CD4-positive, CD25-positive, alpha-beta regulatory T cell (primary cell): Measurements from ENCODE around the gene GNMT. TPM values are rescaled to one million over a fixed set of nuclear protein-coding genes. Genes with fewer than 3 reads are reported as not detected.
"Not testable (repeated sequence)": the region's sequence is repeated elsewhere in the genome, so short reads cannot be mapped to it uniquely, and the experiment has no call there.

Experiments
- ATAC-seq, 2 donors: fragments of 150-1000 bp; cut with Tn5 transposase; one replicate each; pipeline ENCODE4 v1.10.0; 2021; ENCODE audit warnings: low read depth in 2 of 2, moderate number of reproducible peaks in 2 of 2, moderate library complexity in 1 of 2
- DNase-seq, 3 donors: peaks; one replicate each; pipeline versions ENCODE4 v3.0.0 to v3.0.0-alpha.2; 2012 to 2022; ENCODE audit warnings: mixed read lengths in 1 of 3
- H3K27ac ChIP-seq: one replicate; pipeline ENCODE4 v1.7.0; 2013; ENCODE audit warnings: mild to moderate bottlenecking, low read length; ENCODE audit not compliant: insufficient read depth, poor library complexity, severe bottlenecking
- H3K27me3 ChIP-seq: one replicate; pipeline ENCODE4 v1.7.0; 2013; ENCODE audit warnings: low read length; ENCODE audit not compliant: control insufficient read depth, insufficient read depth
- H3K36me3 ChIP-seq: one replicate; pipeline ENCODE4 v1.7.0; 2013; ENCODE audit warnings: mild to moderate bottlenecking, low read length, moderate library complexity; ENCODE audit not compliant: control insufficient read depth, insufficient read depth
- H3K4me1 ChIP-seq: 2 replicates; pipeline ENCODE4 v1.7.0; 2013; ENCODE audit warnings: mild to moderate bottlenecking, low read length; ENCODE audit not compliant: insufficient read depth, control insufficient read depth, poor library complexity, severe bottlenecking
- H3K4me3 ChIP-seq: one replicate; pipeline ENCODE4 v1.7.0; 2013; ENCODE audit warnings: low read depth, mild to moderate bottlenecking, low read length, moderate library complexity
- H3K9me3 ChIP-seq, 2 experiments: 1 replicate in 1 of 2; 2 replicates in 1 of 2; pipeline ENCODE4 v1.7.0; 2013; ENCODE audit warnings: low read length in 2 of 2, mild to moderate bottlenecking in 1 of 2, moderate library complexity in 1 of 2; ENCODE audit not compliant: control insufficient read depth in 2 of 2
- H3K27ac Mint-ChIP-seq, 3 donors: one replicate each; pipeline ENCODE4 v1.8.0; 2020 to 2022; ENCODE audit warnings: mild to moderate bottlenecking in 3 of 3, mixed read lengths in 3 of 3, moderate library complexity in 2 of 3
- H3K27me3 Mint-ChIP-seq: one replicate; pipeline ENCODE4 v1.8.0; 2022; ENCODE audit warnings: mild to moderate bottlenecking, mixed read lengths
- H3K36me3 Mint-ChIP-seq: one replicate; pipeline ENCODE4 v1.8.0; 2020; ENCODE audit warnings: mixed read lengths
- H3K4me1 Mint-ChIP-seq, 4 donors: one replicate each; pipeline ENCODE4 v1.8.0; 2020 to 2022; ENCODE audit warnings: mixed read lengths in 4 of 4, mild to moderate bottlenecking in 1 of 4
- H3K4me3 Mint-ChIP-seq, 4 donors: one replicate each; pipeline ENCODE4 v1.8.0; 2020 to 2022; ENCODE audit warnings: mild to moderate bottlenecking in 4 of 4, mixed read lengths in 4 of 4, moderate library complexity in 3 of 4
- H3K9me3 Mint-ChIP-seq, 7 donors: one replicate each; pipeline ENCODE4 v1.8.0; 2020 to 2022; ENCODE audit warnings: mixed read lengths in 7 of 7, mild to moderate bottlenecking in 3 of 7, moderate library complexity in 2 of 7
- polyA plus RNA-seq, 4 donors: library from polyadenylated mRNA; unstranded; fragments of 300-500 nt; fragmentation: Illumina TruSeq; gene quantifications; one replicate each; pipeline ENCODE4 v1.2.3, GENCODE V29; 2021
- total RNA-seq: library from RNA; stranded (reverse); gene quantifications from one replicate; pipeline ENCODE4 v1.2.3, GENCODE V29; 2022

GNMT gene
- total and polyA plus RNA-seq, 5 donors from 2014 or later = 0.22 to 0.99 TPM; not detected in 3

DNA sequence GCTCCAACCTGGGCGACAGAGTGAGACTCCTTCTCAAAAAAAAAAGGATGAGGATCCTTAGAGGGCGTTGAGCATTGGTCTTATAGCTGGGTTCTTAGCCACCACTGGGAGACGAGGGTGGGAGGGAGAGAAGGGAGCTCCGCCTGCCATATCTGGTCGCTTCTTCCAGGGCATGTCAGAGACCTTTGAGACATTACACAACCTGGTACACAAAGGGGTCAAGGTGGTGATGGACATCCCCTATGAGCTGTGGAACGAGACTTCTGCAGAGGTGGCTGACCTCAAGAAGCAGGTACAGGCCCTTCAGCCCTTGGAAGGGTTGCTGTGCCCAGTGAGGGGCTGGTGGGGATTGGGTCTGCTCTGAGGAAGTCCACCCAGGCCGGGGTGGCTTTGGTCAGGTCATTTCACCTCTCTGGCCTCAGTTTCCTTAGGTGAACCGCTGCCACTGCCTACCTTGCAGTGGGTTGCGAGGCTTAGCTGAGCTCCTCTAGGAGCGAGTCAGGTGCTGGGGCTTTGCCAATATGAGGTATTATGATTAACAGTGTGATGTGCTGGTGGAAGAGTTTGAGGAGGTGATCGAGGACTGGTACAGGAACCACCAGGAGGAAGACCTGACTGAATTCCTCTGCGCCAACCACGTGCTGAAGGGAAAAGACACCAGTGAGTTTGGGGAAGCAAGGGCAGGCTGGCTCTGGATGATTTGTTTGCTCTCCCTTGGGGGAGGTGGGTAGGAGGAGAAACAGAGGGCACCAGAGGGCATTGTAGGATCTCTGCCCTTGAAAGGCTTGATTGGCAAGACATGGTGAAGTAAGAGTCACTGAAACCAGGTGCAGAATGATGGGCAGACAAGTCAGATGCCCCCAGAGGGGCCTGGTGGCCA lies 22.8 kb upstream of the GNMT start:
- Mint-ChIP-seq H3K27ac (peak overlapping the region; percentile 76 to 82 (median 82)), H3K27me3 (no peaks in the 10 kb centered on the region), H3K9me3 (no peaks in the 10 kb centered on the region), H3K4me1 (peaks cover 12 to 29% (median 18%) of the 10 kb centered on the region in 4 donors), H3K4me3 (no peak overlapping the region), H3K36me3 (peaks cover 35% of the 10 kb centered on the region)
- Histone ChIP-seq H3K27ac (no peak overlapping the region), H3K4me3 (no peak overlapping the region), H3K4me1 (peaks cover 14% of the 10 kb centered on the region), H3K27me3 (no peaks in the 10 kb centered on the region), H3K9me3 (no peaks in the 10 kb centered on the region), H3K36me3 (peaks cover 79% of the 10 kb centered on the region)
- DNase-seq (no peak), ATAC-seq (no peak)

DNA sequence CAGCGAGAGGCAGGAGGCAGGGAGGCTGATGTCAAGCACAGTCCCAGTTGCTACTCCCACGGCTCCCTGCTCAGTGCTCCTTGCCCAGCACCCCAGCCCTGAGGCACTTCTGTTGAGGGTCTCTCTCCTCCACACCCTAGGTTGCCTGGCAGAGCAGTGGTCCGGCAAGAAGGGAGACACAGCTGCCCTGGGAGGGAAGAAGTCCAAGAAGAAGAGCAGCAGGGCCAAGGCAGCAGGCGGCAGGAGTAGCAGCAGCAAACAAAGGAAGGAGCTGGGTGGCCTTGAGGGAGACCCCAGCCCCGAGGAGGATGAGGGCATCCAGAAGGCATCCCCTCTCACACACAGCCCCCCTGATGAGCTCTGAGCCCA lies 22.1 kb upstream of the GNMT start:
- Mint-ChIP-seq H3K36me3 (peaks cover 29% of the 10 kb centered on the region), H3K4me3 (no peak overlapping the region), H3K9me3 (no peaks in the 10 kb centered on the region), H3K27ac (peak overlapping the region in 2 of 3 donors; percentile 76 to 82), H3K27me3 (no peaks in the 10 kb centered on the region), H3K4me1 (peaks cover 7 to 22% (median 12%) of the 10 kb centered on the region in 4 donors)
- Histone ChIP-seq H3K36me3 (peaks cover 75% of the 10 kb centered on the region), H3K4me3 (no peak overlapping the region), H3K9me3 (no peaks in the 10 kb centered on the region), H3K27me3 (no peaks in the 10 kb centered on the region), H3K4me1 (peaks cover 8% of the 10 kb centered on the region), H3K27ac (no peak overlapping the region)
- ATAC-seq (no peak), DNase-seq (no peak)

DNA sequence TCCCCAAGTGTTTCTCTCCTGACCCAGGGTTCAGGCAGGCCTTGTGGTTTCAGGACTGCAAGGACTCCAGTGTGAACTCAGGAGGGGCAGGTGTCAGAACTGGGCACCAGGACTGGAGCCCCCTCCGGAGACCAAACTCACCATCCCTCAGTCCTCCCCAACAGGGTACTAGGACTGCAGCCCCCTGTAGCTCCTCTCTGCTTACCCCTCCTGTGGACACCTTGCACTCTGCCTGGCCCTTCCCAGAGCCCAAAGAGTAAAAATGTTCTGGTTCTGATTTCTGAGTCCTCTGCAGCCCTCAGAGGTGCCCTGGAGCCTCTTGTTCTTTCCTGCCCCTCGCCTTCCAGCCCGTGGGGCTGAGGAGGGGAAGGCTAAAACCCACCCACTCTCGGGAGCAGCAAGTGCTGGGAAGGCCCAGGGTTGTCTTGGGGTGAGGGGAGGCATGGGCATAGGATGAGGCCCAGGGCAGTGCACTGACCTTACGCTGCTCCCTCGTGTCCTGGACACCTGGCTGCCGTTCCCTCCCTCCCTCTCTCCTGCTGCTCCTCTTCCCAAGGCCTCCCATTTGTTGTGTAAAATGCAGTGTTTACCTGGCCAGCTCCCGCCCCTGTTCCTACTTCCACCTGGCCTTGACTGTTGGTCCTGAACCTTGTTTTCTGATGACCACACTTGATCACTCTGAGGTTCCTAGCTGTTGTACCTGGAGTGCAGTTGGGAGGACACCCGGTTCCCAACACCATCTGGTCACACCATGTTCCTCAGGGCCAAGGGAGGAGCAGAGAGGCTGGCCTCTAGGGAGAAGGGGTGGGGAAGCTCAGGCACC lies 21.4 kb upstream of the GNMT start:
- H3K4me1 Mint-ChIP-seq = peaks cover 5 to 16% (median 10%) of the 10 kb centered on the region in 4 donors
- Histone ChIP-seq H3K27ac (no peak overlapping the region), H3K9me3 (no peaks in the 10 kb centered on the region), H3K4me1 (peaks cover under 1% of the 10 kb centered on the region), H3K27me3 (no peaks in the 10 kb centered on the region), H3K36me3 (peaks cover 75% of the 10 kb centered on the region), H3K4me3 (no peak overlapping the region)
- DNase-seq (no peak), ATAC-seq (peak in 1 of 2 donors; percentile 22)
- H3K36me3 Mint-ChIP-seq = peaks cover 25% of the 10 kb centered on the region
- H3K9me3 Mint-ChIP-seq = no peaks in the 10 kb centered on the region
- H3K27me3 Mint-ChIP-seq = no peaks in the 10 kb centered on the region
- peak overlapping the region in 2 of 3 donors; percentile 46 to 83 for H3K27ac Mint-ChIP-seq
- no peak overlapping the region for H3K4me3 Mint-ChIP-seq

DNA sequence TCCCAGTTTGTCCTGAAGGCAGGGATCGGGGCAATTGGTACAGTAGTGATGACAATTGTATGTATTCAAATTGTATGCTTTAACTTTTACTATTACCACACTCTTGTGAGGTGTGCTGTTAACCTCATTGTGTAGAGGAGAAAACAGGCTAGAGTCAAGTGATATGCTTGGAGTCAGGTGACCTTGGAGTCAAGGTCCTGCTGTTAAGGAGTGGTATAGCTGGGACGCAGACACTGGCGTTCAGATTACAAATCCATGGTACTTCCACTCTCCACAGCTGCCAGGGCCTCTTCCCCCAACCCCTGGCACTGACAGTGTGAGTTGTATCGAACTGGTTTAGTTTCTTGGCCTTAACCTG lies 20.8 kb upstream of the GNMT start:
- H3K36me3 ChIP-seq = peaks cover 74% of the 10 kb centered on the region
- H3K4me3 Mint-ChIP-seq = no peak overlapping the region
- H3K27me3 Mint-ChIP-seq = no peaks in the 10 kb centered on the region
- no peak for ATAC-seq
- H3K9me3 ChIP-seq = no peaks in the 10 kb centered on the region
- H3K36me3 Mint-ChIP-seq = peaks cover 25% of the 10 kb centered on the region
- H3K4me3 ChIP-seq = no peak overlapping the region
- H3K4me1 ChIP-seq = no peaks in the 10 kb centered on the region
- H3K27ac ChIP-seq = no peak overlapping the region
- no peaks in the 10 kb centered on the region for H3K27me3 ChIP-seq
- peak overlapping the region in 2 of 3 donors; percentile 20 to 83 for H3K27ac Mint-ChIP-seq
- peaks cover 5 to 11% (median 8%) of the 10 kb centered on the region in 4 donors for H3K4me1 Mint-ChIP-seq
- no peak for DNase-seq
- no peaks in the 10 kb centered on the region for H3K9me3 Mint-ChIP-seq

DNA sequence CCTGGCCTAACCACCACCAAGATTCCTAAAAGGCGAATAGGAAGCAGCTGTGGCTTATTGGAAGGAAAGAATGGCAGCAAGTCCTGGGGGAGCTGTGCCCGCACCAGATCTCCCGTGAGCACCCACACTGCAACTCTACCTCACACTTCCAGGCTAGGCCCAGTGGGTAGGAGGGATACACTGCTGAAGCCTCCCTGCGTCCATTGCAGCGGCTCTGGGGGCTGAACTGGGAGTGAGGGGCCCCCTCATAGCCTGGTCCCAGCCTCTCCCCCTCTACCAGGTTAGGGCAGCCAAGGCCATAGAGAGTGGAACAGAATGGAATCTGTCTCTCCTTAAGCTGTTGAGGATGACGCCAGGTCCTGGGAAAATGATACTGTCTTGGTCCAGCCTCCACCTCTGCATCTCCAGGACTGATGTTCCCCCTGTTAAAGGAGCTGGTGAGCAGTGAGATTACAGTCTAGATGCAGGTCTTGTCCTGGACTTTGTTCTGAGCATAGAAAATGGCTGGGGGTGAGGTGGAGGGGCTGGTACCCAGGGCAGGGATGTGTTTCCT lies 20.0 kb upstream of the GNMT start:
- peaks cover 21% of the 10 kb centered on the region for H3K36me3 Mint-ChIP-seq
- H3K27ac Mint-ChIP-seq = peak overlapping the region in 2 of 3 donors; percentile 45 to 83
- H3K9me3 Mint-ChIP-seq = no peaks in the 10 kb centered on the region
- Histone ChIP-seq H3K27ac (no peak overlapping the region), H3K36me3 (peaks cover 68% of the 10 kb centered on the region), H3K4me1 (no peaks in the 10 kb centered on the region), H3K9me3 (no peaks in the 10 kb centered on the region), H3K27me3 (no peaks in the 10 kb centered on the region), H3K4me3 (no peak overlapping the region)
- DNase-seq (no peak), ATAC-seq (no peak)
- no peaks in the 10 kb centered on the region for H3K27me3 Mint-ChIP-seq
- peaks cover 5 to 10% (median 8%) of the 10 kb centered on the region in 4 donors for H3K4me1 Mint-ChIP-seq
- H3K4me3 Mint-ChIP-seq = no peak overlapping the region

DNA sequence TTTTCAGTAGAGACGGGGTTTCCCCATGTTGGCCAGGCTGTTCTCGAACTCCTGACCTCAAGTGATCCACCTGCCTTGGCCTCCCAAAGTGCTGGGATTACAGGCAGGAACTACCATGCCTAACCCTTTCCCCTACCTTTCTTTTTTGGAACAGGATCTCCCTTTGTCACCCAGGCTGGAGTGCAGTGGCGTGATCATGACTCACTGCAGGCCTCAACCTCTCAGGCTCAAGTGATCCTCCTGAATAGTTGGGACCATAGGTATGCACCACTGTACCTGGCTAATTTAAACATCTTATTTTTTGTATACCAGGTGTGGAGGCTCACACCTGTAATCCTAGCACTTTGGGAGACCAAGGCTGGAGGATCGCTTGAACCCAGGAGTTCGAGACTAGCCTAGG lies 19.2 kb upstream of the GNMT start:
- H3K4me1 ChIP-seq, H3K4me1 Mint-ChIP-seq, H3K9me3 Mint-ChIP-seq, ATAC-seq, H3K27ac ChIP-seq, H3K27me3 ChIP-seq, H3K27ac Mint-ChIP-seq, DNase-seq, H3K4me3 ChIP-seq, H3K4me3 Mint-ChIP-seq, H3K27me3 Mint-ChIP-seq, H3K9me3 ChIP-seq: not testable (repeated sequence)
- H3K36me3 Mint-ChIP-seq = peaks cover 22% of the 10 kb centered on the region
- peaks cover 63% of the 10 kb centered on the region for H3K36me3 ChIP-seq

DNA sequence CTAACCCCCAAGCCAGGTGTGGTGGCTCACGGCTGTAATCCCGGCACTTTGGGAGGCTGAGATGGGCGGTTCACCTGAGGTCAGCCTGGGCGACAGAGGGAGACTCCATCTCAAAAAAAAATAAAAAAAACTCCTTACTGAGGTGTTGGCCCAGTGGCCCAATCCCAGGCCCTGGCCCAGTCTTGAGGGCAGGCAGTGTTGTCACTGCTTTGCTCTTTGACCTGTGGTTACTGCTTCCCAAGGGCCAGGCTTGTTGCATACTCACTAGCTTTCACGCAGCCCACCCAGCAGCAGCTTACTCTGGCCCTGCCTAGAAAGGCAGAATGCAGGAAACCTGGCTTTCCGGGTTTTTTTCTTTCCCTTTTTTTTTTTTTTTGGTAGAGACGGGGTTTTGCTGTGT lies 18.1 kb upstream of the GNMT start:
- H3K36me3 ChIP-seq = peaks cover 52% of the 10 kb centered on the region
- ATAC-seq = no peak
- H3K4me1 ChIP-seq = no peaks in the 10 kb centered on the region
- H3K27me3 Mint-ChIP-seq = no peaks in the 10 kb centered on the region
- H3K4me3 ChIP-seq = no peak overlapping the region
- H3K27ac ChIP-seq = no peak overlapping the region
- no peaks in the 10 kb centered on the region for H3K9me3 ChIP-seq
- DNase-seq = no peak
- H3K27ac Mint-ChIP-seq = peak overlapping the region in 1 of 3 donors; percentile 86
- H3K36me3 Mint-ChIP-seq = peaks cover 15% of the 10 kb centered on the region
- H3K4me3 Mint-ChIP-seq = no peak overlapping the region
- no peaks in the 10 kb centered on the region for H3K9me3 Mint-ChIP-seq
- no peaks in the 10 kb centered on the region for H3K27me3 ChIP-seq
- H3K4me1 Mint-ChIP-seq = peaks cover 0 to 6% (median 4%) of the 10 kb centered on the region in 4 donors
